CD4-positive, CD25-positive, alpha-beta regulatory T cell (primary cell): ENCODE results near the gene HINFP. TPM values are rescaled to one million over a fixed set of nuclear protein-coding genes. Genes with fewer than 3 reads are reported as not detected.

Experiments used
- ATAC-seq, 2 donors: fragments of 150-1000 bp; cut with Tn5 transposase; one replicate each; pipeline ENCODE4 v1.10.0; 2021; ENCODE audit warnings: low read depth in 2 of 2, moderate number of reproducible peaks in 2 of 2, moderate library complexity in 1 of 2
- DNase-seq, 3 donors: peaks; one replicate each; pipeline versions ENCODE4 v3.0.0 to v3.0.0-alpha.2; 2012 to 2022; ENCODE audit warnings: mixed read lengths in 1 of 3
- H3K27ac ChIP-seq: one replicate; pipeline ENCODE4 v1.7.0; 2013; ENCODE audit warnings: mild to moderate bottlenecking, low read length; ENCODE audit not compliant: insufficient read depth, poor library complexity, severe bottlenecking
- H3K27me3 ChIP-seq: one replicate; pipeline ENCODE4 v1.7.0; 2013; ENCODE audit warnings: low read length; ENCODE audit not compliant: control insufficient read depth, insufficient read depth
- H3K36me3 ChIP-seq: one replicate; pipeline ENCODE4 v1.7.0; 2013; ENCODE audit warnings: mild to moderate bottlenecking, low read length, moderate library complexity; ENCODE audit not compliant: control insufficient read depth, insufficient read depth
- H3K4me1 ChIP-seq: 2 replicates; pipeline ENCODE4 v1.7.0; 2013; ENCODE audit warnings: mild to moderate bottlenecking, low read length; ENCODE audit not compliant: insufficient read depth, control insufficient read depth, poor library complexity, severe bottlenecking
- H3K4me3 ChIP-seq: one replicate; pipeline ENCODE4 v1.7.0; 2013; ENCODE audit warnings: low read depth, mild to moderate bottlenecking, low read length, moderate library complexity
- H3K9me3 ChIP-seq, 2 experiments: 1 replicate in 1 of 2; 2 replicates in 1 of 2; pipeline ENCODE4 v1.7.0; 2013; ENCODE audit warnings: low read length in 2 of 2, mild to moderate bottlenecking in 1 of 2, moderate library complexity in 1 of 2; ENCODE audit not compliant: control insufficient read depth in 2 of 2
- H3K27ac Mint-ChIP-seq, 3 donors: one replicate each; pipeline ENCODE4 v1.8.0; 2020 to 2022; ENCODE audit warnings: mild to moderate bottlenecking in 3 of 3, mixed read lengths in 3 of 3, moderate library complexity in 2 of 3
- H3K27me3 Mint-ChIP-seq: one replicate; pipeline ENCODE4 v1.8.0; 2022; ENCODE audit warnings: mild to moderate bottlenecking, mixed read lengths
- H3K36me3 Mint-ChIP-seq: one replicate; pipeline ENCODE4 v1.8.0; 2020; ENCODE audit warnings: mixed read lengths
- H3K4me1 Mint-ChIP-seq, 4 donors: one replicate each; pipeline ENCODE4 v1.8.0; 2020 to 2022; ENCODE audit warnings: mixed read lengths in 4 of 4, mild to moderate bottlenecking in 1 of 4
- H3K4me3 Mint-ChIP-seq, 4 donors: one replicate each; pipeline ENCODE4 v1.8.0; 2020 to 2022; ENCODE audit warnings: mild to moderate bottlenecking in 4 of 4, mixed read lengths in 4 of 4, moderate library complexity in 3 of 4
- H3K9me3 Mint-ChIP-seq, 7 donors: one replicate each; pipeline ENCODE4 v1.8.0; 2020 to 2022; ENCODE audit warnings: mixed read lengths in 7 of 7, mild to moderate bottlenecking in 3 of 7, moderate library complexity in 2 of 7
- polyA plus RNA-seq, 4 donors: library from polyadenylated mRNA; unstranded; fragments of 300-500 nt; fragmentation: Illumina TruSeq; gene quantifications; one replicate each; pipeline ENCODE4 v1.2.3, GENCODE V29; 2021
- total RNA-seq: library from RNA; stranded (reverse); gene quantifications from one replicate; pipeline ENCODE4 v1.2.3, GENCODE V29; 2022

Gene HINFP
- total and polyA plus RNA-seq, 5 donors from 2014 or later: 10.0 to 24.4 (median 16.2) TPM

GRCh38 chr11:119145551-119145950 is 24.2 kb downstream of the HINFP start:
- Histone ChIP-seq H3K27ac (no peak overlapping the region), H3K9me3 (no peaks in the 10 kb centered on the region), H3K27me3 (peaks cover 27% of the 10 kb centered on the region), H3K36me3 (no peaks in the 10 kb centered on the region), H3K4me1 (peaks cover 17% of the 10 kb centered on the region), H3K4me3 (no peak overlapping the region)
- Mint-ChIP-seq H3K4me3 (peak overlapping the region in 1 of 4 donors; percentile 7), H3K36me3 (peaks cover 4% of the 10 kb centered on the region), H3K4me1 (peaks cover 0 to 18% (median 10%) of the 10 kb centered on the region in 4 donors), H3K27ac (no peak overlapping the region), H3K9me3 (peaks cover 0 to 3% (median 0%) of the 10 kb centered on the region in 7 donors), H3K27me3 (peaks cover 57% of the 10 kb centered on the region)
- ATAC-seq (no peak), DNase-seq (no peak)

DNA sequence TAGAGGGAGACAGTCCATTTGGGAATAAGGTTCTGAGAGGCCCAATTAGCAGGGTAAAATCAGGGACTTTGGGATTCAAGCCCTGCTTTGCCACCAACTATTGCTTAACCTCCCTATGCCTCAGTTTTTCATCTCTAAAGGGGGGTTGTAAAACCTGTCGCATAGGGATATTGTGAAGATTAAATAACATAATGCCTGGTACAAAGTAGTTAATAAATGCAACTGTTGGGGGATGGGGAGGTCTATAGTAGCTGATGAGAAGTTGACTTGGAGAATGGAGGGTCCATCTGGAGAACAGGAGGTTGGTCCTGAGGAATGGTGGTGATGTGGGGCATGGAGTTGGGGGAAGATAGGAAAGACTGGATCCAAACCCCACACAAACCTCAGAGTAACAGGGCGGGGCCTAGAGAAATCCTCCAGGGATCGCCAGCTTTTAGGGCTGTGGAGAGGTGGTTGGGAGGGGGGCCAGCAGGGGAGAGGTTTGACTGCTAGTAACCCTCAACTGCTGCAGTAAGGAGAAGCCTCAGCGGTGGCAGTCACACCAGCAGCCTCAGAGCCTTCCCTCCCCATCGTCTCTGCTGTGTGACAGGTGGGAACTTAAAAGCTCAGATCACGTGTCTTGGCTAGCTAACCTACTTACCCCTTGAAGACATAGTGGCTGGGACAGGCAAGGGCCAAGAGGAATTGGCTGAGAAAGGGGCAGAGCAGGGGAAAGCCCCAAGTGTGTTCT is 26.4 kb downstream of the HINFP start:
- Mint-ChIP-seq H3K27ac (no peak overlapping the region), H3K4me1 (peaks cover 0 to 18% (median 10%) of the 10 kb centered on the region in 4 donors), H3K9me3 (peaks cover 0 to 3% (median 0%) of the 10 kb centered on the region in 7 donors), H3K4me3 (peak overlapping the region; percentile 52 to 82 (median 68)), H3K36me3 (peaks cover 4% of the 10 kb centered on the region), H3K27me3 (peaks cover 70% of the 10 kb centered on the region)
- Histone ChIP-seq H3K4me1 (peaks cover 17% of the 10 kb centered on the region), H3K4me3 (no peak overlapping the region), H3K9me3 (no peaks in the 10 kb centered on the region), H3K27ac (no peak overlapping the region), H3K27me3 (peaks cover 31% of the 10 kb centered on the region), H3K36me3 (no peaks in the 10 kb centered on the region)
- DNase-seq: no peak
- no peak for ATAC-seq

GRCh38 chr11:119148720-119149017 is 27.3 kb downstream of the HINFP start:
- no peak for ATAC-seq
- no peaks in the 10 kb centered on the region for H3K36me3 Mint-ChIP-seq

GRCh38 chr11:119149018-119149785 is 27.8 kb downstream of the HINFP start, which contains the start of gene ABCG4:
TSS of gene ABCG4 (plus strand) at chr11:119149052. CDS start at chr11:119149966, 914 bp downstream.
- DNase-seq (peak in 1 of 3 donors; percentile 18), ATAC-seq (peak; percentile 22 to 37)
- peaks cover 0 to 18% (median 10%) of the 10 kb centered on the region in 4 donors for H3K4me1 Mint-ChIP-seq
- H3K27me3 Mint-ChIP-seq: peaks cover 75% of the 10 kb centered on the region
- H3K4me3 ChIP-seq: no peak within 1 kb of the TSS
- no peak within 1 kb of the TSS for H3K27ac Mint-ChIP-seq
- H3K9me3 Mint-ChIP-seq: peaks cover 0 to 3% (median 0%) of the 10 kb centered on the region in 7 donors
- H3K9me3 ChIP-seq: no peaks in the 10 kb centered on the region
- no peaks in the 10 kb centered on the region for H3K36me3 Mint-ChIP-seq
- H3K36me3 ChIP-seq: no peaks in the 10 kb centered on the region
- peaks cover 17% of the 10 kb centered on the region for H3K4me1 ChIP-seq
- peak within 1 kb of the TSS; percentile 55 to 82 (median 80) for H3K4me3 Mint-ChIP-seq
- H3K27ac ChIP-seq: no peak within 1 kb of the TSS
- peaks cover 32% of the 10 kb centered on the region for H3K27me3 ChIP-seq

More at GRCh38 chr11:119148720-119149017, 27.3 kb downstream of the HINFP start:
- Histone ChIP-seq H3K27me3 (peaks cover 30% of the 10 kb centered on the region), H3K36me3 (no peaks in the 10 kb centered on the region), H3K27ac (no peak overlapping the region), H3K9me3 (no peaks in the 10 kb centered on the region), H3K4me1 (peaks cover 17% of the 10 kb centered on the region), H3K4me3 (no peak overlapping the region)
- Mint-ChIP-seq H3K4me3 (peak overlapping the region; percentile 55 to 82 (median 80)), H3K27me3 (peaks cover 71% of the 10 kb centered on the region), H3K4me1 (peaks cover 0 to 18% (median 10%) of the 10 kb centered on the region in 4 donors), H3K9me3 (peaks cover 0 to 3% (median 0%) of the 10 kb centered on the region in 7 donors), H3K27ac (no peak overlapping the region)
- no peak for DNase-seq

DNA sequence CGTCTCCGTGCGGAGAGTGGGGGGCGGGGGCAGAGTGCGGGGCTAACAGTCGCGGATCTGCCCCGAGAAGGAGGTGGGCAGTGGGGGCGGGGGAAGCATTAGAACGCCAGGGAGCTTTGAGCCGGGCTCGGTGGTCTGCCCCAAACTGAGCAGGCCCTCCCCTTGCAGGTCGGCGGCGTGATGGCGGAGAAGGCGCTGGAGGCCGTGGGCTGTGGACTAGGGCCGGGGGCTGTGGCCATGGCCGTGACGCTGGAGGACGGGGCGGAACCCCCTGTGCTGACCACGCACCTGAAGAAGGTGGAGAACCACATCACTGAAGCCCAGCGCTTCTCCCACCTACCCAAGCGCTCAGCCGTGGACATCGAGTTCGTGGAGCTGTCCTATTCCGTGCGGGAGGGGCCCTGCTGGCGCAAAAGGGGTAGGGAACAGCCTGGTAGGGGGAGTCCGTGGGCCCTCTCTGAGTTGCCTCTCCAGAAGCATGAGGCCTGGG is 28.5 kb downstream of the HINFP start:
- H3K4me1 ChIP-seq: peaks cover 17% of the 10 kb centered on the region
- peak overlapping the region in 3 of 4 donors; percentile 47 to 61 (median 52) for H3K4me3 Mint-ChIP-seq
- ATAC-seq (no peak), DNase-seq (no peak)
- no peaks in the 10 kb centered on the region for H3K9me3 ChIP-seq
- H3K36me3 Mint-ChIP-seq: no peaks in the 10 kb centered on the region
- H3K27ac ChIP-seq: no peak overlapping the region
- no peaks in the 10 kb centered on the region for H3K36me3 ChIP-seq
- peaks cover 33% of the 10 kb centered on the region for H3K27me3 ChIP-seq
- H3K27ac Mint-ChIP-seq: no peak overlapping the region
- peaks cover 0 to 18% (median 10%) of the 10 kb centered on the region in 4 donors for H3K4me1 Mint-ChIP-seq
- no peak overlapping the region for H3K4me3 ChIP-seq
- H3K27me3 Mint-ChIP-seq: peaks cover 69% of the 10 kb centered on the region
- H3K9me3 Mint-ChIP-seq: peaks cover 0 to 3% (median 0%) of the 10 kb centered on the region in 7 donors

- Histone ChIP-seq H3K9me3 (no peaks in the 10 kb centered on the region), H3K4me1 (peaks cover 17% of the 10 kb centered on the region), H3K27me3 (peaks cover 28% of the 10 kb centered on the region), H3K4me3 (no peak overlapping the region), H3K36me3 (no peaks in the 10 kb centered on the region), H3K27ac (no peak overlapping the region)
- ATAC-seq: no peak
- no peak for DNase-seq
- Mint-ChIP-seq H3K9me3 (peaks cover 0 to 2% (median 0%) of the 10 kb centered on the region in 7 donors), H3K27ac (no peak overlapping the region), H3K4me3 (no peak overlapping the region), H3K27me3 (peaks cover 65% of the 10 kb centered on the region), H3K4me1 (peaks cover 0 to 22% (median 10%) of the 10 kb centered on the region in 4 donors), H3K36me3 (peaks cover 4% of the 10 kb centered on the region)
These were observed 30.7 kb downstream of the HINFP start for GRCh38 chr11:119152043-119152442.

GRCh38 chr11:119152604-119153003 is 31.2 kb downstream of the HINFP start:
- DNase-seq (no peak), ATAC-seq (no peak)
- Mint-ChIP-seq H3K27ac (no peak overlapping the region), H3K27me3 (peaks cover 60% of the 10 kb centered on the region), H3K4me3 (peak overlapping the region in 1 of 4 donors; percentile 10), H3K9me3 (peaks cover 0 to 2% (median 0%) of the 10 kb centered on the region in 7 donors), H3K36me3 (peaks cover 4% of the 10 kb centered on the region), H3K4me1 (peaks cover 0 to 19% (median 9%) of the 10 kb centered on the region in 4 donors)
- no peak overlapping the region for H3K4me3 ChIP-seq
- peaks cover 26% of the 10 kb centered on the region for H3K27me3 ChIP-seq
- peaks cover 17% of the 10 kb centered on the region for H3K4me1 ChIP-seq
- H3K27ac ChIP-seq: no peak overlapping the region
- no peaks in the 10 kb centered on the region for H3K36me3 ChIP-seq
- no peaks in the 10 kb centered on the region for H3K9me3 ChIP-seq
